COLO668 (cell line): ENCODE data around the gene NRL.
"Not testable (repeated sequence)": the region's sequence is repeated elsewhere in the genome, so short reads cannot be mapped to it uniquely, and the experiment has no call there.

Source experiments
- DNase-seq: peaks from one replicate; lab custom pipeline; 2025; ENCODE audit not compliant: unreplicated experiment; lab: John Stamatoyannopoulos, UW

Gene NRL

DNA sequence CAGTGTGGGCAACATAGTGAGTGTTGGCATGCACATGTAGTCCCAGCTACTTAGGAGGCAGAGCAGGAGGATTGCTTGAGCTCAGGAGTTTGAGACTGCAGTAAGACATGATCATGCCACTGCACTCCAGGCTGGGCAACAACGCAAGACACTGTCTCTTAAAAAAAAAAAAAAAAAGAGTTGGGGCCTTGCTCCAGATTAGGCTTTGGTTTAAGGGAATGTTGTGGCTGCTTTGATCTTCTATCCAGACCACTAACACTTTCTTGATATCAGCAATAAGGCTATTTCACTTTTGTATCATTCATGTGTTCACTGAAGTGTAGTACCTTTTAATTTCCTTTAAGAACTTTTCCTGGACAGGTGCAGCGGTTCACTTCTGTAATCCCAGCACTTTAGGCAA, 12.9 kb upstream of the NRL start:
- no peak for DNase-seq

DNA sequence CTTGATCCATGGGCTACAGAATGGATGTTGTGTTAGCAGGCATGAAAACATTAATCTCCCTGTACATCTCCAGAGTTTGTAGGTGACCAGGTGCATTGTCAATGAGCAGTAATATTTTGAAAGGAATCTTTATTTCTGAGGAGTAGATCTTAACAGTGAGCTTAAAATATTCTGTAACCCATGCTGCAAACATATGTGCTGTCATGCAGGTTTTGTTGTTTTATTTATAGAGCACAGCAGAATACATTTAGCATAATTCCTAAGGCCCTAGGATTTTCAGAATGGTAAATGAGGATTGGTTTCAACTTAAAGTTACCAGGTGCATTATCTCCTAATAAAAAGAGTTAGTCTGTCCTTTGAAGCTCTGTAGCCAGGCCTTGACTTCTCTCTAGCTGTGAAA, 12.2 kb upstream of the NRL start:
- no peak for DNase-seq

DNA sequence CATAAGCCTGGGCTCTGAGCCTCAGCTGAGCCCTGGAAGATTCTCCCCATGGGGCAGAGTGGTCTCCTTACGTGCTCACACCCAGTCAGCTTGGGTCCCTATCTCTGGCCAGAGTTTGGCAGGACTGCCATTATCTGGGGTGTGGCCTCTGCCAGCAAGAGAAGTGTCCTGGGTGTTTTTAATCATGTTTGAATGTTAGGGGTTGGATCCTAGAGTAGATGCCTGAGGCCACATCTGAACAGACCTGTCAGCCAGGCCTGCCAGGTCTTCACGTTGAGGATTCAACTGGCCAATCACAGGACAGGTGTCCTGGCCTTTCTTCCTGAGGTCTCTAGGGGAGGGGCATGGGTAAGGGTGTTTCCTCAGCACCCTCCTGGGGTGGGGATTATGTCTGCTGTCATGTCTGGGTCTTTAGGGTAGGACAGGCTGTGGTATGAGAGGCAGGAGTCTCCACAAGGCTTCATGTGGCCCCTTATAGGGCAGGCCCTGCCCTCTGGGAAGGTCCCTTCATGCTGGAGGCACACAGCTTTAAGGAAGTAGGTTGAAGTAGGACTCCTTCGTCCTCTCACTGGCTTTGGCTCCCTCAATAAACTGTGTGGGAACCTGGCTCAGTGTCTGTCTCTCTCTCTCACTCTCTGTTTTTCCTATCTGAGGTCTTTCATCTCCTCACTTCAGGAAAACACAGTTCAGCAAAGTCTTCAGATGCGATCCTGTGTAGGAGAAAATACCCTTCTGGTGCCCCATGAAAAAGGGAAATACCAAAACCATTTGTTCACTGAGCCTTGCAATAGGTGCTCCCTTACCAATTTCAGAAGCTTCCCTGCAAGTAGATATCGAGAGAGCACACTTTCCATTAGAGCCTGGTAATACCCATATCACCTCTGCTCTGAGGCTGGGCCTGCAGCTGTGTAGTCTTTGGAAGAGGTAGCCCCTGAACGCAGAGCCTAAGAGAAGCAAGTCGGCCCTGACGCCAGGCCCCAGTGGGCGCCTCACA, 9.0 kb upstream of the NRL start:
- no peak for DNase-seq

DNA sequence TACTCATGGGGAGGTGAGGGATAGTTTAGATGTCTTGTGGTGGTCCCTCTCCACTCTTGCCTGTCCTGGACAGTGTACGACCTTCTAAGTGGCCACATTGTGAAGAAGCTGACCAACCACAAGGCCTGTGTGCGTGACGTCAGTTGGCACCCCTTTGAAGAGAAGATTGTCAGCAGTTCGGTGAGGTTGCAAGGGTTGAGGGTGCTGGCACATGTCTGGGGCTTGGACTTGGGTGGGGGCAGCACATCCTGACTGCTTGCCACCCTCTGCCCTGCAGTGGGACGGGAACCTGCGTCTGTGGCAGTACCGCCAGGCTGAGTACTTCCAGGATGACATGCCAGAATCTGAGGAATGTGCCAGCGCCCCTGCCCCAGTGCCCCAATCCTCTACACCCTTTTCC, 8.1 kb upstream of the NRL start:
- no peak for DNase-seq

DNA sequence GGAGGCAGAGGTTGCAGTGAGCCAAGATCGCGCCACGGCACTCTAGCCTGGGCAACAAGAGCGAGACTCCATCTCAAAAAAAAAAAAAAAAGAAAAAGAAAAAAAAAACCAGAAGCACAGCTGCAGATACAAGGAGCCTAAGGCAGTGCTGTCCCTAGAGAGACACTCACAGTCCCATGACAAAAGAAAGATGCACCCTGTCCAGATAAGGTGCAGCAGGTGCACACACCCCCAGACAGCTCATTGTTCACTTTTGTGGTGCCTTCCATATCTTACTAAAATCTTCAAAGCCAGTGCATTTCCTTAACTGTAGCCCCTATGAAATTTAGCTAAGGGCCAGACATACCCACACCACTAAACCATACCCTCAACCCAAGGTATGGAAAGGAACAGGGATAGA, 7.7 kb upstream of the NRL start:
- no peak for DNase-seq

DNA sequence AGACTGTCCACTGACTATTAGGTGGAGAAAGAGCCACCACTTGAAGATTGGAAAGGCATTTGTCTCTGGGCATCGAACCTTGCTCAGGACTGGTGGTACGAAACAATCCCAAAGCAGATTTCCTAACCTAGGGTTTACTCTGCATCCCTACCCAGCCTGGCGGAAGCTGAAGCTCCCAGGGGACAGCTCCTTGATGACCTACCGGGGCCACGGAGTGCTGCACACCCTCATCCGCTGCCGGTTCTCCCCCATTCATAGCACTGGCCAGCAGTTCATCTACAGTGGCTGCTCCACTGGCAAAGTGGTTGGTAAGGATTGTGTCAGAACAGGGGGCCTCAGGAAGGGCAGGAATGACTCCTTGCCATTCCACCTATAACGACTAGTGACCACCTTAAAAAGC, 6.5 kb upstream of the NRL start:
- no peak for DNase-seq

DNA sequence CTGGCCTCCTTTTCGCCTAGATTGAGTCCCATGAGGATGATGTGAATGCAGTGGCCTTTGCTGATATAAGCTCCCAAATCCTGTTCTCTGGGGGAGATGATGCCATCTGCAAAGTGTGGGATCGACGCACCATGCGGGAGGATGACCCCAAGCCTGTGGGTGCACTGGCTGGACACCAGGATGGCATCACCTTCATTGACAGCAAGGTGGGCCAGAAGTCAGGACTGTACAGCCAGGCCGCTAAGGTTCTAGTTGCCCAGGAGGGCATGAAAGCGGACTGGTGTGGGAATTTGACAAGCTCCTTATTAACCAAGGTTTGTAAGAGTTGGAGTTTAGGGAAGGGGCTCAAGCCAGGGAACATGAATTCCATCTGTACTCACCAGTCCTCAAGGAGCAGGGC, 4.9 kb upstream of the NRL start:
- no peak for DNase-seq

DNA sequence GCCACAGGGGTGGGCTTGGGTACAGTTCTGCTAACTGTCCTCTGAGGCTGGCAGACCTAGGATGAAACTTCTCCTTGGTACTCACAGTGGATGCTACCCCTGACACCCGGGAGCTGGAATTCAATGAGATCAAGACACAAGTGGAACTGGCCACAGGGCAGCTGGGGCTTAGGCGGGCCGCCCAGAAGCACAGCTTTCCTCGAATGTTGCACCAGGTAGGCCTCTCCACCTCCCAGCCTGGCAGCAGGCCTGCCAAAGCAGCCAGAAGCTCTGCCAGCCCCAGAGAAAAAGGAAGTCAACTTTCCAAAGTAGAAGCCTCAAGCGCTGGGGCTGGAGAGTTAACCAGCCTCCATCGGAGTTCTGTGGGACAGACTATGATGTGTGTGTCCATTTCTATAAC, 2.4 kb upstream of the NRL start:
- no peak for DNase-seq

DNA sequence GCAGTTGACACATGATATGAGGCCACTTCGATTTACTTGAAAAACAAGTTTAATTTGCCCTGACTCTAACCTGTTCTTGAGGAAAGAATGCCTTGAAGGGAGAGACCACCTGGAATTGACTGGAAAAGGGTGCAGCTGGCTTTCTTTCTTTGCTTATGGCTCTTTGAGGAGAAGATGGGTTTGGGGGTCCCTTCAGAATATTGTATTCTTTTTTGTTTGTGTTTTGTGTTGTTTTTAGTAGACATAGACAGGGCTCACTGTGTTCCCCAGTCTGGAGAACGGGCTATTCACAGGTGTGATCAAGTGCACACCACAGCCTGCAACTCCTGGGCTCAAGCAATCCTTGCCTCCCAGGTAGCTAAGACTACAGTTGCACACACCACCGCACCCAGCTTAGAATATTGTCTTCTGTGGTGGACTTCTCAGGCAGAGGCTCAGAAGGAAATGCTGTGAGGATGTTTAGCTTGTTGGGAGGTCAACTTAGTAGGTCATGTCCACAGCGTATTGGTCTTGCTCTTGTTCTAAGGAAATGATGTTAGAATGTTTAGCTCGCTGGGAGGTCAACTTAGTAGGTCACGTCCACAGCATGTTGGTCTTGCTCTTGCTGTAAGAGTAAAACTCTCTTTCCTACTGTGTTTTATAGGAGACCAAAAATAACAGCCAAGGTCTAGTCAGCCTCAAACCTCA, 1.5 kb upstream of the NRL start:
- no peak for DNase-seq

DNA sequence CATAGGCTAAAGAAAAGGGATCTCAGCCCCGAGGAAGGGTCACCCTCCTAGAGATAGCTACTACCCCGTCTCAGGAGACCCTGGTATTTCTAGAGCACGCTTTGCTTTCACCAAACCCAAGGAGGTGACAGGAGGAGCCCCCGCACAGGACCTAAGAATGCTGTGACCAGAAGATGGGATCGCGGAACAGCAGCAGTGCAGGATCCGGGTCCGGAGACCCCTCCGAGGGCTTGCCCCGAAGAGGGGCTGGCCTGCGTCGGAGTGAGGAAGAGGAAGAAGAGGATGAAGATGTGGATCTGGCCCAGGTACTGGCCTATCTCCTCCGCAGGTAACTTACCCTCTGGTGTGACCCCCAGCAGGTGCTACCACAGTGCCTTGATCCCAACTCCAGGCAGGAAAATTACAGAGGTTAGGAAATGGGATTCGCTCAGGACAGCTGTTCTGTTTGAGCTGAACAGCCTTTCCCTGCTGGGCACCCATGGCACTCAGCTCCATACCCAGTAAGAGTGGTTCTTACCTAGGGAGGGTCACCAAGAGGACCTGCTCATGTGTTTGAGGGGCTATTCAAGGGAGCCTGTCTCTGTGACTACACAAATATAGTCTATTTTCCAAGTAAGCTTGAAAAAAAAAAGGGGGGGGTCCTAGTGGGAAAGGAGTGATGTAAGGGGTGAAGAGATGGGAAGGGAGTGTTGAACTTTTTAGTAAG, 826 bp upstream of the NRL start:
- peak; percentile 16 for DNase-seq

DNA sequence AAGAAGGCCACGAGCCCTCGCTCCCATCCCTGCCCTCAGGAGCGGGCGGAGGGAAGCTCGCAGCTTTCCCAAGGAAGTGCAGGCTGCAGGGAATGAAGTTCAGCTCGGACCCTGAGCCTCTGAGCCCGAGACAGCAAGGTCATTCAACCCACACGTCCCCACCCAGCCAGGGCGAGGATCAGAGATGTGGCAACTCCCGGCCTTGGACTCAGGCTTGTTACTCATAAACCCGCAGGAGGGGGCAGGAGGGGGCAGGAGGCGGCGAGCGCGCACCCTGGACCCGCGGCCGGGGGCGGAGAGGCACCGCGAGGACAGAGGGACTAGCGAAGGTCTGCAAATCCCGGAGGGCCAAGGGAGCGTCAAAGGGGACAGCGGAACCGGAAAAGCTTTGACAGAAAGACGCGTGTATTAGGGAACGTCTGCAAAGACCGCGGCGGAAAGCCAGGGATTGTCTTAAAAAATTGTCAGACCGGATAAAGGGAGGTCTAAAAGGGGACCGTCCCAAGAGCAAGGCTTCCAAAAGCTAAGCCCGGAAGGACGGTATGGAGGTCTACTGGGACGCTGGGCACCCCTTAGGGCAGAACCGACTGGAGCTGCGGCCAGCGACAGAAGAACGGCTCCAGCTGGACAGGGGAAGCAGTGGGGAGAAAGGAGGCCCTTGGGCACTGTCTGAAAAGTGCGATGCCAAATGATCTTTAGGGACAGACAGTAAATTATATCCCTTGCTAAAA, 783 bp downstream of the NRL start:
- DNase-seq = peak; percentile 92

DNA sequence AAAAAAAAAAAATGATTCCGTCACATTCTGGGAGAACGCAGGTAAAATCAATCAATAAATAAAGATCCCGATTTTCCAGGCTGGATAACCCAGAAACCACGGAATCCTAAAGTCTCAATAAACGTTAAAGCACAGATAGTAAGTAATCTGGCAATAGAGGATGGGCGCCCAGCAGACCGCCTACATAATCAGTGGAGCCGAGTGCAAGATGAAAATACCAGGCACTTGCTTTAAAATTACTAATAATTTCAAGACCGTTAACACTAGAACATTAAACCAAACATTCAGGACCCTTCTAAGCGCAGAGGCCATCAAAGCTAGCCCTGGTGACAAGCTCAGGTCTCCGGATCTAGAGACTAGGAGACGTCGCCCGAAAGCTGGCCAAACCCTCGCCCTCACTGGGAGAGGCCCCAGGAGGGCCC, 1.4 kb downstream of the NRL start:
- DNase-seq = no peak

DNA sequence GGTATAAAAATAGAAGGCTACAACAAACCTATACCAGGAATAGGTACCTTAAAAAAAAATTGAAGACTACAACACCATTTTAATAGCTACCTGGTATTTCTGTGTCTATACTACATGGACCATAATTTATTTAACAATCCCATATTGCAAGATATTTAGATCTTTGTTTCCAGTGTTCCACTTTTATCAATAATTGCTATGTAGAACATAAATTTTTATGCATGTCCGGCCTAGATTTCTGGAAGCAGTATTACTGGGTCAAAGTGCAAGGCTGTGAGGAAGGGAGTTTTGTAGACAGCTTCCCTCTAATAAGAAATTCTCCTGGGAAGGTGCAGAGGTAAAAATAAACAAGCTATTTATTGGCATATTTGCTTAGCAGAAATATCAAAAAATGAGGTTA, 4.2 kb downstream of the NRL start:
- no peak for DNase-seq

DNA sequence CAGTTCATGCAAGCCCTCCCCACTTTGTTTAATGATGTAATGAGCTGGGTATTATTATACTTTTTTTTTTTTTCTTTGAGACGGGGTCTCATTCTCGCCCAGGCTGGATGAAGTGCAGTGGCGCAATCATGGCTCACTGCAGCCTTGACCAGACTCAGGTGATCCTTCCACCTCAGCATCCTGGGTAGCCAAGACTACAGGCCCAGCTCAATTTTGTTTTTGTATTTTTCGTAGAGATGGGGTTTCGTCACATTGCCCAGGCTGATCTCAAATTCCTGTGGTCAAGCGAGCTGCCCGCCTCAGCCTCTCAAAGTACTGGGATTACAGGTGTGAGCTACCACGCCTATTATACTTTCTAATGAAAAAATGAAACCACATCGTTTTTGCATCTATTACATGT, 4.7 kb downstream of the NRL start:
- DNase-seq = no peak

DNA sequence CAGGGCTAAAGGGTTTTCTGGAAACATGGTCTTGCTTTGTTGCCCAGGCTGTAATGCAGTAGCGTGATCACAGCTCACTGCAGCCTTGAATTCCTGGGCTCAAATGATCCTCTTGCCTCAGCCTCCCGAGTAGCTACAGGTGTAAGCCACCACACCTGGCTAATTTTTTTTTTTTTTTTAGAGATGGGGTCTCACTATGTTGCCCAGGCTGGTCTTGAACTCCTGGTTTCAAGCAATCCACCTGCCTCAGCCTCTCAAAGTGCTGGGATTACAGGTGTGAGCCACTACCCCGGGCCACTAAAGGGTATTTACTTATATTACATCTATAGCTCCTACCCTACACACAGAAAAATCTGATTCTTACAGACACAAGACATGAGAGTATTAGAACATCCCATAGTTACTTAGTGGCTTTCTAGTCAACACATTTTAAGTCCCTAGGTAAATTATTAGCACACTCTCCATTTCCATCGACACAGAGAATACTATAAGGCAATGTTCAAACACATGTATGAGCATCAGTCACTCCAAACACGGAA, 6.3 kb downstream of the NRL start:
- DNase-seq = no peak

DNA sequence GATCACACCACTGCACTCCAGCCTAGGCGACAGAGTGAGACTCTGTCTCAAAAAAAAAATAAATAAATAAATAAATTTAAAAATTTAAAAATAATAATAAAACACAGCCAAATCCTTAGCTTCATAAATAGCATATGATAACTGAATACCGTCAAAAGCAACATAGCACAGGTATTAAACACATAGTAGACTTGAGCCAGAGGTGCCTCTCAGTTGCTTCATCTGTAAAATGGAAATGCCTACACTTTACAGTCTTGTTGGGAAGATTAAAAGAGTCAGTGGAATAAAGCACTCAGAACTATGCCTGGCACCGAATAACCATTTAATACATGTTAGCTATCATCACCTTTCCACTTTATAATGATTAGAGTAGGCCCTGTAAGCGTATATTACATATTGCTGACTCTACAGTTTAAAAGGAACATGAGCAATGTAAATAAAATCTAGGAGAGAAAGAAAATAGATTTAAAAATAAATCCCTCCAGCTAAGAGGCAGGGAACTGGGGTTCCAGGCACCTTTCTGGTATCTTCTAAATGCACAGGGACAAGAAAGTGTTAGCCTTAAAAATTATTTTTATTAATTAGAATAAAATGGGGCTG, 8.0 kb downstream of the NRL start:
- DNase-seq = no peak

DNA sequence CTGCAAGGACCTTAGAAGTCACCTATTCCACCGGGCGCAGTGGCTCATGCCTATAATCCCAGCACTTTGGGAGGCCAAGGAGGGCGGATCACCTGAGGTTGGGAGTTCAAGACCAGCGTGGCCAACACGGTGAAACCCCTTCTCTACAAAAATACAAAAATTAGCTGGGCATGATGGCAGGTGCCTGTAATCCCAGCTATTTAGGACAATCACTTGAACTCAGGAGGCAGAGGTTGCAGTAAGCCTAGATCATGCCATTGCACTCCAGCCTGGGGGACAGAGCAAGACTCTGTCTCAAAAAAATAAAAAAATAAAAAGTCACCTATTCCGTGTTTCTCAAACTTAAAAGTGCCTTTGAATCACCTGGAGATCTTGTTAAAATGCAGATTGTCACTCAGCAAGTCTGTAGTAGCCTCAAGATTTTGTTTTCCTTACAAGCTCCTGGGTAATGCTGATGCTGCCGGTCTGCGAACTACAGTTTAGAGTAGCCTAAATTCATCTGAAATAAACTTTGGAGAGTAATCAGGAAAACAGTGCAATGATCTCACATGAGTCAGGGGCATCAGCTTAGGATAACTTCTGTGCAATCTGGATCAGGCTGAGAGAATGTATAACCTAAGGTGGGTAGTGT, 9.0 kb downstream of the NRL start:
- DNase-seq = not testable (repeated sequence)

DNA sequence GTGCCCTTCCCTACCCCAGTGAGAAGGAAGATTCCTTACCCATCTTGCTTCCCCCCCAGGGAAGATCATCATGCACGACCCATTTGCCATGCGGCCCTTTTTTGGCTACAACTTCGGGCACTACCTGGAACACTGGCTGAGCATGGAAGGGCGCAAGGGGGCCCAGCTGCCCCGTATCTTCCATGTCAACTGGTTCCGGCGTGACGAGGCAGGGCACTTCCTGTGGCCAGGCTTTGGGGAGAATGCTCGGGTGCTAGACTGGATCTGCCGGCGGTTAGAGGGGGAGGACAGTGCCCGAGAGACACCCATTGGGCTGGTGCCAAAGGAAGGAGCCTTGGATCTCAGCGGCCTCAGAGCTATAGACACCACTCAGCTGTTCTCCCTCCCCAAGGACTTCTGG, 11.3 kb downstream of the NRL start:
- DNase-seq = no peak

DNA sequence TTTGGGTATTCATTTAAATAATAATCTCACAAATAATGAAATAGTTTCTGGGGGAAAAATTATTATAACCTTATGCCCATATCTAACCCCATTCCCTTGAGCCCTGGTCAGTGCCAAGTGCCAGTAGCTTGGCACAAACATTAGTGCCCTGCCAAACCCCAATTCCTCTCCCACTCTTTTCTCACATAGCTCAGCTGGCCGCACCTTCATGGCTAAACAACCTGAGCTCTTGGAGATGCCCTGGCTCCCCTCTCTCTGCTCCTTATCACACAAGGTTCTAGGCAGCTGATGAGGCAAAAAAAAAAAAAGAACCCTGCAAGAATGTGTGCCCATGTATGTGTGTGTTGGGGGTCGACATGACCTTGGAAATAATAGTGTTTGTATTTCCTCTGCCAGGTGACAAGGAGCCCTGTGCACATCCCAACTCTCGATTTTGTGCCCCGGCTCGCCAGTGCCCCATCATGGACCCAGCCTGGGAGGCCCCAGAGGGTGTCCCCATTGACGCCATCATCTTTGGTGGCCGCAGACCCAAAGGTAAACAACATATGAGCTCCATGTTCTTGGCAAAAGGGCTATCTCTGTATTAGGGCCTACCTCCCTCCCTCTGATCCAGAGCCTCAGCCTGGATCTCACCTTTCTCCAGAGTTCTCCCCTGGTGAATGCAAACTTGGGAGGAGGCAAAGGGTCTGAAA, 12.2 kb downstream of the NRL start:
- DNase-seq = no peak
